HG03442 (cell line): ENCODE results near the gene RASGRP2.

Experiments
- ATAC-seq: cut with Tn5 transposase; IDR thresholded peaks from one replicate; pipeline ENCODE4 v1.9.1; 2021; ENCODE audit warnings: mild to moderate bottlenecking, moderate library complexity; ENCODE audit not compliant: unreplicated experiment

The RASGRP2 gene

GRCh38 chr11:64757549-64758329, 13.8 kb upstream of the RASGRP2 start:
- ATAC-seq, result no peak

GRCh38 chr11:64755681-64756361, 11.9 kb upstream of the RASGRP2 start:
- no peak for ATAC-seq

GRCh38 chr11:64754919-64755662, 11.1 kb upstream of the RASGRP2 start:
- no peak for ATAC-seq

GRCh38 chr11:64754124-64754918, 10.4 kb upstream of the RASGRP2 start:
- no peak for ATAC-seq

- no peak for ATAC-seq
These were observed 9.6 kb upstream of the RASGRP2 start for GRCh38 chr11:64753380-64754123.

- ATAC-seq, result no peak
These were observed 9.1 kb upstream of the RASGRP2 start for GRCh38 chr11:64753019-64753379.

- ATAC-seq, result no peak
These were observed 8.4 kb upstream of the RASGRP2 start for GRCh38 chr11:64752175-64752970.

GRCh38 chr11:64751580-64751979, 7.6 kb upstream of the RASGRP2 start:
- ATAC-seq, result no peak

GRCh38 chr11:64751136-64751535, 7.2 kb upstream of the RASGRP2 start:
- ATAC-seq, result no peak

- ATAC-seq, result no peak
These were observed 6.6 kb upstream of the RASGRP2 start for GRCh38 chr11:64750361-64751054.

GRCh38 chr11:64747961-64748665, 4.2 kb upstream of the RASGRP2 start:
- ATAC-seq, result no peak

- no peak for ATAC-seq
These were observed 2.5 kb upstream of the RASGRP2 start for GRCh38 chr11:64746486-64746885.

GRCh38 chr11:64745521-64746328, 1.8 kb upstream of the RASGRP2 start:
- ATAC-seq, result no peak

GRCh38 chr11:64745189-64745520, 1.2 kb upstream of the RASGRP2 start:
- ATAC-seq, result no peak

GRCh38 chr11:64744544-64745188, 724 bp upstream of the RASGRP2 start:
- no peak for ATAC-seq

GRCh38 chr11:64742889-64743590, 902 bp downstream of the RASGRP2 start:
- ATAC-seq, result no peak
